Endothelial cell of hepatic sinusoid (primary cell): ENCODE measurements around the gene FKBP9.

ENCODE experiments used
- in situ Hi-C: cut with HindIII; loops from 2 replicates; pipeline ENCODE4 v1.10.0; 2017; ENCODE audit warnings: low sequenced_read_pairs

FKBP9 gene

DNA sequence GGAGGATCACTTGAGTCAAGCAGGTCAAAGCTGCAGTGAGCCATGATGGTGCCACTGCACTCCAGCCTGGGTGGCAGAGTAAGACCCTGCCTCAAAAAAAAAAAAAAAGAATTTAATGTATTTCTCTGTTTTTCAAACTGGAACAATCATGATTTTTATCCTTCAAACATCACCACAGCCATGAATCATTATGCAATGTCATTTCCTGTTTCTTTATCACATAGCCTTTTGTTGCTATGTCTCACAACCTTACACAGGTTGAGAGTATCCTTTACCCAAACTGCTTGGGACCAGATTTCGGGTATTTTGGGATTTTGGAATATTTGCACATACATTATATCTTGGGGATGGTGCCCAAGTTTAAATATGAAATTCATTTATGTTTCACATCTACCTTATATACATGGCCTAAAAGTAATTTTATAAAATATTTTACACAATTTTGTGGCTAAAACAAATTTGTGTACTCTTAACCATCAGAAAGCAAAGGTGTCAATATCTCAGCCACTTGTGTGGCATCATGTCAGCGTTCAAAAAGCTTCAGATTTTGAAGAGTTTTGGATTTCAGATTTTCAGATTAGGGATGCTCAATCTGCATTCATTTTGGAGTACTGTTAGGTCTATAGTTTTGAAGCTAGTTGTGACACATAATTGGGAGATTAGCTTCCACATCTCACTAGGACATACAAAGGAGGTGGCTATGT lies 97.2 kb downstream of the FKBP9 start:
- in situ Hi-C loops, result loop anchor here (25.0 kb wide), 1 partner anchor 117 kb away; no protein-coding TSS in a partner anchor

DNA sequence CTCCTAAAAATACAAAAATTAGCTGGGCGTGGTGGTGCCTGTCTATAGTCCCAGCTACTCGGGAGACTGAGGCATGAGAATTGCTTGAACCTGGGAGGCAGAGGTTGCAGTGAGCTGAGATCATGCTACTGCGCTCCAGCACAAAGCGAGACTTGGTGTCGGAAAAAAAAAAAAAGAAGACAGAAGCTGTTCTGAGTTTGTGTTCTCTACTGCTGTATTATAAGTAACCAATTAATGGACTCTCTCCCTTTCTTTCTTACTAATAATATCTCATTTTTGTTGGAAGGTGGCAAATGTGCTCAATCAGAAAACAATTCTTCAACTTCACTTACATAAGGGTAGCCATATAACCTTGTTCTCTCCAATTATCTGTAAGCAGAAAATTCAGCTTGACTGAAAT lies 97.9 kb downstream of the FKBP9 start:
- in situ Hi-C loops, result loop anchor here (25.0 kb wide), 1 partner anchor 118 kb away; no protein-coding TSS in a partner anchor
